ENCODE measurements around the gene INPP5D.

INPP5D gene

DNA sequence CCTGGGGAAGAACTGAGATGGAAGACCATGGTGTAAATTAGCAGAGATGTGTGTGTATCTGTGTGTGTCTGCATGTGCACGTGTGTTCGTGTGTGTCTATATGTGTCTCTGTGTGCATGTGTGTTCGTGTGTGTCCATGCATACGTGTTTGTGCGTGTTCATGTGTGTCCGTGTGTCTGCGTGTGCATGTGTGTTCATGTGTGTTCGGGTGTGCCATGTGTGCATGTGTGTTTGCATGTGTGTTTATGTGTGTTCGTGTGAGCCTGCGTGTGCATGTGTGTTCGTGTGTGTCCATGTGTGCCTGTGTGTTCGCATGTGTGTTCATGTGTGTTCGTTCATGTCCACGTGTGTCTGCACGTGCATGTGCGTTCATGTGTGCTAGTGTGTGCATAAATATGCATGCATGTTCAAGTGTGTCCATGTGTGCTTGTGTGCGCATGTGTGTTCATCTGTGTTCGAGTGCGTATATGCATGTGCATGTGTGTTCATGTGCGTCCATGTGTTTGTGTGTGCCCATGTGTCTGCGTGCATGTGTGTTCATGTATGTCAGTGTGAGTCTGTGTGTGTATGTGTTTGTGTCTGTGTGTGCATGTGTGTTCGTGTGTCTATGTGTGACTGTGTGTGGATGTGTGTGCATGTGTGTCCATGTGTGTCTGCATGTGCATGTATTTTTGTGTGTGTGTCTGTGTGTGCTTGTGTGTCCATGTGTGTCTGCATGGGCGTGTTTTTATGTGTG is 24.5 kb upstream of the INPP5D start:
- Histone ChIP-seq H2AFZ (ENCODE audit: low read length) (no peak overlapping the region), H3K79me1 (ENCODE audit: low read depth, low read length) (peaks cover 3% of the 10 kb centered on the region), H3K14ac (ENCODE audit: low read length) (no peak overlapping the region), H3K4me3 (ENCODE audit: low read length in 2 of 2) (peak overlapping the region in 1 of 2 donors; percentile 56), H2BK15ac (ENCODE audit: low read length) (no peak overlapping the region), H3K18ac (ENCODE audit: low read length) (no peak overlapping the region), H2BK5ac (ENCODE audit: low read length) (no peak overlapping the region), H3K27ac (replicated peaks; ENCODE audit: low read length) (no peak overlapping the region), H4K91ac (ENCODE audit: low read depth, low read length, poor library complexity) (no peak overlapping the region), H2AK5ac (ENCODE audit: low read depth, low read length) (no peak overlapping the region), H3K9me3 (replicated peaks in 1 of 2; ENCODE audit: control insufficient read depth in 2 of 2, insufficient read depth in 1 of 2, low read depth in 1 of 2, low read length in 2 of 2) (peaks cover 0 to 8% of the 10 kb centered on the region in 2 donors), H3K4me2 (ENCODE audit: insufficient read depth, low read length, poor library complexity, severe bottlenecking) (no peak overlapping the region), H3K4ac (ENCODE audit: low read length) (no peak overlapping the region), H2BK12ac (ENCODE audit: low read length) (no peak overlapping the region), H2BK120ac (ENCODE audit: low read depth, low read length) (no peak overlapping the region), H3K23ac (ENCODE audit: low read depth, low read length, poor library complexity) (peak overlapping the region; percentile 3), H3K36me3 (replicated peaks in 1 of 2; ENCODE audit: control insufficient read depth in 2 of 2, insufficient read depth in 2 of 2, low read length in 2 of 2) (no peaks in the 10 kb centered on the region), H3K4me1 (ENCODE audit: control insufficient read depth in 2 of 2, insufficient read depth in 1 of 2, low read depth in 1 of 2, low read length in 2 of 2) (peaks cover 0 to 3% of the 10 kb centered on the region in 2 donors), H3K9ac (ENCODE audit: low read depth, low read length, poor library complexity) (no peak overlapping the region), H3K27me3 (ENCODE audit: control insufficient read depth in 3 of 3, insufficient read depth in 3 of 3, low read depth in 1 of 3, low read length in 3 of 3) (peaks cover 0 to 8% (median 0%) of the 10 kb centered on the region in 3 experiments), H4K8ac (ENCODE audit: low read depth, low read length) (no peak overlapping the region)
- WGBS, 2 donors (ENCODE audit: extremely low coverage in 2 of 2, insufficient read length in 2 of 2, insufficient replicate concordance in 1 of 2): no CpG with 5 or more reads among the region's 23 CpGs
- no peak for DNase-seq (ENCODE audit: low spot score)

DNA sequence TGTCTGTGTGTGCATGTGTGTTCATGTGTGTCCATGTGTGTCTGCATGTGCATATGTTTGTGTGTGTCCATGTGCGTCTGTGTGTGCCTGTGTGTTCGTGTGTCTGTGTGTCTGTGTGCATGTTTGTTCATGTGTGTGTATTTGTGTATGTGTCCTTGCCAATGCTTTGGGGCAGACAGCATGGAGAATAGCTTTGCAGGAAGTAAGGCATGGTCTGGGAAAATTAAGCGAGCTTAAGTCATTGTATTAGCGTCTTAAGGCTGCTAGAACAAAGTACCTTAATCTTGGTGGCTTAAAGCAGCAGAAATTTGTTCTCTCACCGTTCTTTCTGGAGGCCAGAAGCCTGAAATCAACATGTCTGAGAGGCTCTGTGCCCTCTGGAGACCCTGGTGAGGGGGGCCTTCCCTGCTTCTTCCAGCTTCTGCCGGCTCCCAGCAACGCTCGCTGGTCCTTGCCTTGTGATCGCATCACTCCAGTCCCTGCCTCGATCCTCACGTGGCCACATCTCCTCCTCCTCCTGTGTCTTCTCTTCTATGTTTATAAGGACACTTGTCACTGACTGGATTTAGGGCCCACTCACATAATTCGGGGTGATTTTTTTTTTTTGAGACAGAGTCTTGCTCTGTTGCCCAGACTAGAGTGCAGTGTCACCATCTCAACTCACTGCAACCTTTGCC is 23.8 kb upstream of the INPP5D start:
- H3K4me2 ChIP-seq (ENCODE audit: insufficient read depth, low read length, poor library complexity, severe bottlenecking): no peak overlapping the region
- H3K14ac ChIP-seq (ENCODE audit: low read length): no peak overlapping the region
- no peak overlapping the region for H2BK15ac ChIP-seq (ENCODE audit: low read length)
- no peak overlapping the region for H2AK5ac ChIP-seq (ENCODE audit: low read depth, low read length)
- peaks cover 3% of the 10 kb centered on the region for H3K79me1 ChIP-seq (ENCODE audit: low read depth, low read length)
- no peak overlapping the region for H3K27ac ChIP-seq (replicated peaks; ENCODE audit: low read length)
- no peak overlapping the region for H3K9ac ChIP-seq (ENCODE audit: low read depth, low read length, poor library complexity)
- no peak overlapping the region for H2BK120ac ChIP-seq (ENCODE audit: low read depth, low read length)
- DNase-seq (ENCODE audit: low spot score): no peak
- peak overlapping the region; percentile 3 for H3K23ac ChIP-seq (ENCODE audit: low read depth, low read length, poor library complexity)
- H2BK12ac ChIP-seq (ENCODE audit: low read length): no peak overlapping the region
- H3K9me3 ChIP-seq (replicated peaks in 1 of 2; ENCODE audit: control insufficient read depth in 2 of 2, insufficient read depth in 1 of 2, low read depth in 1 of 2, low read length in 2 of 2): peaks cover 0 to 8% of the 10 kb centered on the region in 2 donors
- no peak overlapping the region for H4K8ac ChIP-seq (ENCODE audit: low read depth, low read length)
- no peak overlapping the region for H3K18ac ChIP-seq (ENCODE audit: low read length)
- no CpG with 5 or more reads among the region's 12 CpGs for WGBS, 2 donors (ENCODE audit: extremely low coverage in 2 of 2, insufficient read length in 2 of 2, insufficient replicate concordance in 1 of 2)
- no peaks in the 10 kb centered on the region for H3K36me3 ChIP-seq (replicated peaks in 1 of 2; ENCODE audit: control insufficient read depth in 2 of 2, insufficient read depth in 2 of 2, low read length in 2 of 2)
- no peak overlapping the region for H3K4ac ChIP-seq (ENCODE audit: low read length)
- no peak overlapping the region for H2BK5ac ChIP-seq (ENCODE audit: low read length)
- H3K4me3 ChIP-seq (ENCODE audit: low read length in 2 of 2): peak overlapping the region in 1 of 2 donors; percentile 56
- H3K4me1 ChIP-seq (ENCODE audit: control insufficient read depth in 2 of 2, insufficient read depth in 1 of 2, low read depth in 1 of 2, low read length in 2 of 2): peaks cover 0 to 5% of the 10 kb centered on the region in 2 donors
- H3K27me3 ChIP-seq (ENCODE audit: control insufficient read depth in 3 of 3, insufficient read depth in 3 of 3, low read depth in 1 of 3, low read length in 3 of 3): peaks cover 0 to 6% (median 0%) of the 10 kb centered on the region in 3 experiments
- no peak overlapping the region for H4K91ac ChIP-seq (ENCODE audit: low read depth, low read length, poor library complexity)
- no peak overlapping the region for H2AFZ ChIP-seq (ENCODE audit: low read length)

DNA sequence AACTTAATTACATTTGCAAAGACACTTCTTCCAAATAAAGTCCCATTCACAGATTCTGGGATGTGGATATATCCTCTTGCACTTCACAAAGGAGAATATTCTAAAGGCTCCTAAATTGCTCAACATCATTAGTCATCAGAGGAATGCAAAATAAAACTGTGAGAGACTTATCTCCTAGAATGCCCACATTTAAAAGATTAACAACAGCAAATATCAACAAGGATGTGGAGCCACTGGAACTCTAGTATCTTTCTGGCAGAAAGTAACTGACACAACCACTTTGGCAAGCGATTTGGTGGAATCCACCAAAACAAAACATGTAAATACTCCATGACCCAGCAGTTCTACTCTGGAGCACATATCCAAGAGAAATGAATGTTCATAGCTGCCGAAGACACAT is 23.1 kb upstream of the INPP5D start:
- H2BK15ac ChIP-seq (ENCODE audit: low read length): no peak overlapping the region
- H3K36me3 ChIP-seq (replicated peaks in 1 of 2; ENCODE audit: control insufficient read depth in 2 of 2, insufficient read depth in 2 of 2, low read length in 2 of 2): no peaks in the 10 kb centered on the region
- no peak overlapping the region for H2AFZ ChIP-seq (ENCODE audit: low read length)
- no peak overlapping the region for H3K9ac ChIP-seq (ENCODE audit: low read depth, low read length, poor library complexity)
- no peak overlapping the region for H2BK5ac ChIP-seq (ENCODE audit: low read length)
- no peak overlapping the region for H3K23ac ChIP-seq (ENCODE audit: low read depth, low read length, poor library complexity)
- H3K9me3 ChIP-seq (replicated peaks in 1 of 2; ENCODE audit: control insufficient read depth in 2 of 2, insufficient read depth in 1 of 2, low read depth in 1 of 2, low read length in 2 of 2): peaks cover 0 to 8% of the 10 kb centered on the region in 2 donors
- H3K4me2 ChIP-seq (ENCODE audit: insufficient read depth, low read length, poor library complexity, severe bottlenecking): no peak overlapping the region
- H4K91ac ChIP-seq (ENCODE audit: low read depth, low read length, poor library complexity): no peak overlapping the region
- peaks cover 0 to 2% of the 10 kb centered on the region in 2 donors for H3K4me1 ChIP-seq (ENCODE audit: control insufficient read depth in 2 of 2, insufficient read depth in 1 of 2, low read depth in 1 of 2, low read length in 2 of 2)
- peaks cover 3% of the 10 kb centered on the region for H3K79me1 ChIP-seq (ENCODE audit: low read depth, low read length)
- H3K27me3 ChIP-seq (ENCODE audit: control insufficient read depth in 3 of 3, insufficient read depth in 3 of 3, low read depth in 1 of 3, low read length in 3 of 3): peaks cover 0 to 6% (median 0%) of the 10 kb centered on the region in 3 experiments
- H3K18ac ChIP-seq (ENCODE audit: low read length): no peak overlapping the region
- no peak overlapping the region for H3K14ac ChIP-seq (ENCODE audit: low read length)
- DNase-seq (ENCODE audit: low spot score): no peak
- no CpG with 5 or more reads among the region's 2 CpGs for WGBS, 2 donors (ENCODE audit: extremely low coverage in 2 of 2, insufficient read length in 2 of 2, insufficient replicate concordance in 1 of 2)
- no peak overlapping the region for H2BK120ac ChIP-seq (ENCODE audit: low read depth, low read length)
- H2BK12ac ChIP-seq (ENCODE audit: low read length): no peak overlapping the region
- H3K4ac ChIP-seq (ENCODE audit: low read length): no peak overlapping the region
- no peak overlapping the region for H2AK5ac ChIP-seq (ENCODE audit: low read depth, low read length)
- no peak overlapping the region for H3K4me3 ChIP-seq (ENCODE audit: low read length in 2 of 2)
- H4K8ac ChIP-seq (ENCODE audit: low read depth, low read length): no peak overlapping the region
- H3K27ac ChIP-seq (replicated peaks; ENCODE audit: low read length): no peak overlapping the region

DNA sequence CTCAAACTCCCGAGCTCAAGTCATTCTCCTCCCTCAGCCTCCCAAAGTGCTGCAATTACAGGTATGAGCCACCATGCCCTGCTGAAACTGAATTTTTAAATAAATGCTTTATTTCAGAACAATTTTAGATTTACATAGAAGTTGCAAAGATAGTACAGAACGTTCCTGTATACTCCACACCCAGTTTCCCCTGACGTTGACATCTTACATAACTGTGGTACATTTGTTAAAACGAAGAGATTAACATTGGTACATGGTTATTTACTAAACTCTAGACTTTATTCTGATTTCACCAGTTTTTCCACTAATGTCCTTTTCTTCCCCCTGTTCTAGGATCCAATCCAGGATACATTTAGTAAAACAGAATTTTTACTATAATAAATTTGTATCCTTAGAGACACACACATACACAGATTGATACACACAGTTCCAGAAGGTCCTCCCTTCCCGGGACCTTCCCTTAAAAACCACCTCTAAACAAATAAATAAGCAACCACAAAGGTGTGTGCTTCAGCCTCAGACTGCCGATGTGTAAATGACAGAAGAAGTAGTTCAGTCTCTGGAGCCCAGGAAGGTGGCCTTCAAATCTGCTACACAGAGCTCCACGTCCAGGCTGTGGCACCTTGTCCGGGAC is 20.8 kb upstream of the INPP5D start:
- no peak overlapping the region for H4K91ac ChIP-seq (ENCODE audit: low read depth, low read length, poor library complexity)
- peaks cover 0 to 8% of the 10 kb centered on the region in 2 donors for H3K9me3 ChIP-seq (replicated peaks in 1 of 2; ENCODE audit: control insufficient read depth in 2 of 2, insufficient read depth in 1 of 2, low read depth in 1 of 2, low read length in 2 of 2)
- no peak for DNase-seq (ENCODE audit: low spot score)
- H3K36me3 ChIP-seq (replicated peaks in 1 of 2; ENCODE audit: control insufficient read depth in 2 of 2, insufficient read depth in 2 of 2, low read length in 2 of 2): no peaks in the 10 kb centered on the region
- no peak overlapping the region for H2BK12ac ChIP-seq (ENCODE audit: low read length)
- H3K4ac ChIP-seq (ENCODE audit: low read length): no peak overlapping the region
- H3K9ac ChIP-seq (ENCODE audit: low read depth, low read length, poor library complexity): no peak overlapping the region
- no peak overlapping the region for H3K23ac ChIP-seq (ENCODE audit: low read depth, low read length, poor library complexity)
- no peak overlapping the region for H3K4me3 ChIP-seq (ENCODE audit: low read length in 2 of 2)
- no peak overlapping the region for H3K27ac ChIP-seq (replicated peaks; ENCODE audit: low read length)
- H2BK120ac ChIP-seq (ENCODE audit: low read depth, low read length): no peak overlapping the region
- peaks cover 0 to 2% of the 10 kb centered on the region in 2 donors for H3K4me1 ChIP-seq (ENCODE audit: control insufficient read depth in 2 of 2, insufficient read depth in 1 of 2, low read depth in 1 of 2, low read length in 2 of 2)
- peaks cover 3% of the 10 kb centered on the region for H3K79me1 ChIP-seq (ENCODE audit: low read depth, low read length)
- H2AFZ ChIP-seq (ENCODE audit: low read length): no peak overlapping the region
- no peak overlapping the region for H2BK15ac ChIP-seq (ENCODE audit: low read length)
- H3K14ac ChIP-seq (ENCODE audit: low read length): no peak overlapping the region
- WGBS, 2 donors (ENCODE audit: extremely low coverage in 2 of 2, insufficient read length in 2 of 2, insufficient replicate concordance in 1 of 2): no CpG with 5 or more reads among the region's 8 CpGs
- no peak overlapping the region for H2AK5ac ChIP-seq (ENCODE audit: low read depth, low read length)
- no peak overlapping the region for H3K18ac ChIP-seq (ENCODE audit: low read length)
- no peak overlapping the region for H4K8ac ChIP-seq (ENCODE audit: low read depth, low read length)
- H2BK5ac ChIP-seq (ENCODE audit: low read length): no peak overlapping the region
- peaks cover 0 to 4% (median 0%) of the 10 kb centered on the region in 3 experiments for H3K27me3 ChIP-seq (ENCODE audit: control insufficient read depth in 3 of 3, insufficient read depth in 3 of 3, low read depth in 1 of 3, low read length in 3 of 3)
- H3K4me2 ChIP-seq (ENCODE audit: insufficient read depth, low read length, poor library complexity, severe bottlenecking): no peak overlapping the region

Measured in neuronal stem cell (in vitro differentiated cells).